Right lobe of liver (tissue), 4 donors: ENCODE results near the gene QSER1.

Experiments used
- CTCF ChIP-seq, 4 donors: fragments of 200-600 bp in 3 of 4; fragments of 450-650 bp in 1 of 4; IDR thresholded peaks; one replicate each; pipeline versions ENCODE4 v1.5.1 to v1.8.0; 2016 to 2022; ENCODE audit warnings: antibody characterized with exemption in 4 of 4, mild to moderate bottlenecking in 2 of 4
- POLR2A ChIP-seq: fragments of 450-650 bp; IDR thresholded peaks from one replicate; pipeline ENCODE4 v1.6.1; 2017; ENCODE audit warnings: antibody characterized with exemption, mild to moderate bottlenecking
- donor health status: DM: no; HTN: no; CAD: no.
- donor health status: DM: no; HTN: no; CAD: no.
- donor health status: DM: no; HTN: yes; CAD: no.

GRCh38 chr11:32888805-32889204, 3.8 kb upstream of the QSER1 start:
- TF ChIP-seq CTCF (IDR thresholded peaks at IDR 0.05), result no peak
- TF ChIP-seq POLR2A, result no peak
